DOHH2 (cell line): Measurements from ENCODE around the gene PPP1R3F.

ENCODE experiments used
- H3F3A ChIP-seq: fragments of 200-600 bp; sonication (generic), shearing (Covaris generic); 2 replicates; pipeline ENCODE4 v1.6.0; 2016; ENCODE audit warnings: antibody characterized with exemption, mild to moderate bottlenecking; ENCODE audit not compliant: control insufficient read depth, insufficient read depth
- H3K27ac ChIP-seq: fragments of 200-600 bp; sonication (generic); 2 replicates; pipeline ENCODE4 v1.5.1; 2014; ENCODE audit warnings: low read depth, mild to moderate bottlenecking, low read length, moderate library complexity
- H3K27me3 ChIP-seq: fragments of 200-600 bp; sonication (generic); 2 replicates; pipeline ENCODE4 v1.6.1; 2014; ENCODE audit warnings: mild to moderate bottlenecking, low read length, mixed read lengths; ENCODE audit not compliant: control insufficient read depth
- H3K36me3 ChIP-seq: fragments of 200-600 bp; sonication (generic); 2 replicates; pipeline ENCODE4 v1.6.1; 2014; ENCODE audit warnings: mild to moderate bottlenecking, low read length, moderate library complexity, mixed read lengths; ENCODE audit not compliant: control insufficient read depth
- H3K4me1 ChIP-seq: fragments of 200-600 bp; sonication (generic); 2 replicates; pipeline ENCODE4 v1.6.1; 2014; ENCODE audit warnings: mild to moderate bottlenecking, low read length, mixed read lengths; ENCODE audit not compliant: control insufficient read depth
- H3K4me2 ChIP-seq: fragments of 200-600 bp; sonication (generic); 2 replicates; pipeline ENCODE4 v1.6.0; 2014; ENCODE audit warnings: mild to moderate bottlenecking, low read length, moderate library complexity
- H3K4me3 ChIP-seq: fragments of 200-600 bp; sonication (generic); 2 replicates; pipeline ENCODE4 v1.5.1; 2014; ENCODE audit warnings: mild to moderate bottlenecking, low read length, mixed read lengths
- H3K79me2 ChIP-seq: fragments of 200-600 bp; sonication (generic); 2 replicates; pipeline ENCODE4 v1.6.1; 2014; ENCODE audit warnings: mild to moderate bottlenecking, low read length, mixed read lengths; ENCODE audit not compliant: control insufficient read depth
- H3K9me2 ChIP-seq: fragments of 200-600 bp; sonication (generic); replicated peaks from 2 replicates; pipeline ENCODE4 v1.6.1; 2014; ENCODE audit warnings: mild to moderate bottlenecking, low read length, mixed read lengths; ENCODE audit not compliant: control insufficient read depth
- H3K9me3 ChIP-seq: fragments of 200-600 bp; sonication (generic); 2 replicates; pipeline ENCODE4 v1.6.1; 2014; ENCODE audit warnings: antibody characterized with exemption, low read length, mixed read lengths; ENCODE audit not compliant: control insufficient read depth, insufficient read depth
- H4K20me1 ChIP-seq: fragments of 200-600 bp; sonication (generic); 2 replicates; pipeline ENCODE4 v1.6.0; 2014; ENCODE audit warnings: low read depth, mild to moderate bottlenecking, antibody characterized with exemption, low read length, moderate library complexity; ENCODE audit not compliant: control insufficient read depth, insufficient read depth
- EZH2phosphoT487 ChIP-seq: fragments of 200-600 bp; sonication (generic); IDR thresholded peaks from 2 replicates; pipeline ENCODE4 v1.6.1; 2017; ENCODE audit warnings: borderline replicate concordance, mild to moderate bottlenecking, antibody characterized with exemption, low read length, moderate library complexity, mixed read lengths
- TF ChIP-seq, protein P1 (sequence below): fragments of 200-600 bp; sonication (generic); IDR thresholded peaks from one replicate; pipeline ENCODE4 v1.5.1; 2014; ENCODE audit warnings: antibody characterized with exemption, mild to moderate bottlenecking, low read depth, low read length; ENCODE audit not compliant: poor library complexity, severe bottlenecking

PPP1R3F gene

DNA sequence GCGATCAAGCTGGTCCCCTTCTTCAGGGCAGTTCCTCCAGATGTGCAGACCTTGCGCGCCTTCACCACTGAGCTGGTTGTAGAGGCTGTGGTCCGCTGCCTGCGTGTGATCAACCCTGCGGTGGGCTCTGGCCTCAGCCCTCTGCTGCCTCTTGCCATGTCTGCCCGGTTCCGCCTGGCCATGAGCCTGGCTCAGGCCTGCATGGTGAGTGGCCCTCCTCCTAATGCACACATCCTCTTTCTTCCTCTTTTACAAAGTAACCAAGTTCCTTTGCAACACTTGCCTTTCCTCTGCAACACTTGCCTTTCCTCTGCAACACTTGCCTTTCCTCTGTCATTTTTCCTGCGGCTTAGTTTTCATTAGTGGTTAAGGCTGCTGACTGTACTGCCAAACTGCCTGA is 32.5 kb upstream of the PPP1R3F start:
- H3K27me3 ChIP-seq: no peaks in the 10 kb centered on the region
- H3K4me2 ChIP-seq: no peak overlapping the region
- H3K4me3 ChIP-seq: no peak overlapping the region
- no peaks in the 10 kb centered on the region for H4K20me1 ChIP-seq
- no peaks in the 10 kb centered on the region for H3K9me2 ChIP-seq
- H3K36me3 ChIP-seq: no peaks in the 10 kb centered on the region
- no peaks in the 10 kb centered on the region for H3K9me3 ChIP-seq
- TF ChIP-seq, protein P1, sequence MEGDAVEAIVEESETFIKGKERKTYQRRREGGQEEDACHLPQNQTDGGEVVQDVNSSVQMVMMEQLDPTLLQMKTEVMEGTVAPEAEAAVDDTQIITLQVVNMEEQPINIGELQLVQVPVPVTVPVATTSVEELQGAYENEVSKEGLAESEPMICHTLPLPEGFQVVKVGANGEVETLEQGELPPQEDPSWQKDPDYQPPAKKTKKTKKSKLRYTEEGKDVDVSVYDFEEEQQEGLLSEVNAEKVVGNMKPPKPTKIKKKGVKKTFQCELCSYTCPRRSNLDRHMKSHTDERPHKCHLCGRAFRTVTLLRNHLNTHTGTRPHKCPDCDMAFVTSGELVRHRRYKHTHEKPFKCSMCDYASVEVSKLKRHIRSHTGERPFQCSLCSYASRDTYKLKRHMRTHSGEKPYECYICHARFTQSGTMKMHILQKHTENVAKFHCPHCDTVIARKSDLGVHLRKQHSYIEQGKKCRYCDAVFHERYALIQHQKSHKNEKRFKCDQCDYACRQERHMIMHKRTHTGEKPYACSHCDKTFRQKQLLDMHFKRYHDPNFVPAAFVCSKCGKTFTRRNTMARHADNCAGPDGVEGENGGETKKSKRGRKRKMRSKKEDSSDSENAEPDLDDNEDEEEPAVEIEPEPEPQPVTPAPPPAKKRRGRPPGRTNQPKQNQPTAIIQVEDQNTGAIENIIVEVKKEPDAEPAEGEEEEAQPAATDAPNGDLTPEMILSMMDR: no peak
- TF ChIP-seq EZH2phosphoT487: no peak
- H3K79me2 ChIP-seq: no peaks in the 10 kb centered on the region
- no peaks in the 10 kb centered on the region for H3K4me1 ChIP-seq
- no peak overlapping the region for H3K27ac ChIP-seq
- H3F3A ChIP-seq: no peaks in the 10 kb centered on the region

DNA sequence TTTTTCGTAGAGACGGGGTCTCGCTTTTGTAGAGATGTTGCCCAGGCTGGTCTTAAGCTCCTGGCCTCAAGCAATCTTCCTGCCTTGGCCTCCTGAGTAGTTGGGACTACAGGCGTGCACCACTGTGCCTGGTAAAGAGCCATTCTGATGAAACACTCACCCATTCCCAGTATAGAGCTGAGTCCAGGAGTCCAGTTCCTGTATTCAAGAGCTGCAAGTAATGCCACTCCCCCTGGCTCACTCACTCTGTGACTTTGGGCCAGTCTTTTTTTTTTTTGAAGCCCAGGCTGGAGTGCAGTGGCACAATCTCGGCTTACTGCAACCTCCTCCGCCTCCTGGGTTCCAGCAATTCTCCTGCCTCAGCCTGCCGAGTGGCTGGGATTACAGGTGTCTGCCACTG is 30.9 kb upstream of the PPP1R3F start:
- Histone ChIP-seq H3K9me3 (no peaks in the 10 kb centered on the region), H3K36me3 (no peaks in the 10 kb centered on the region), H3F3A (no peaks in the 10 kb centered on the region), H3K79me2 (no peaks in the 10 kb centered on the region), H4K20me1 (no peaks in the 10 kb centered on the region), H3K4me1 (no peaks in the 10 kb centered on the region), H3K27ac (no peak overlapping the region), H3K4me3 (no peak overlapping the region), H3K27me3 (no peaks in the 10 kb centered on the region), H3K4me2 (no peak overlapping the region), H3K9me2 (no peaks in the 10 kb centered on the region)
- TF ChIP-seq EZH2phosphoT487: no peak
- TF ChIP-seq, protein P1: no peak

DNA sequence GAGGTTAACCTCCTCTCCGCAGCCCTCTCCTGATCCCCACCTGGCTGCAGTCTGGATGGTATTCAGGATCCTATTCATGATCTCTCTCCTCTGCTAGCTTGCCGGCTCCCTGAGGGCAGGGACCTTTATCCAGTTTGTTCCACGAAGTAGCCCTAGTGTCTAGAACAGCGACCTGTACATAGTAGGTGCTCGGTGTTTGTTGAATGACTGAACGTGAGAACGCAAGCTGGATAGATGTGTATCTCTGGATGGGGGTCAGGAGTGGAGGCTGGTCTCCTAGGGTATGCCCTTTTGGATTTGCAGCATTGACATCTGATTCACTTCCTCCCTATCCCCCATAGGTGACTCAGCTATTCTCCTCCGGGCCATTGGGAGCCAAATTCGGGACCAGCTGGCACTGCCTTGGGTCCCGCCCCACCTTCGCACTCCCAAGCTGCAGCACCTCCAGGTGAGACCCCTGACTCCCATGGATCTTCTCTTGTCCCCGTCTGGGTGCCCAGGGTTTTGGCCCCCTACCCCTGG is 27.0 kb upstream of the PPP1R3F start:
- Histone ChIP-seq H3K9me3 (no peaks in the 10 kb centered on the region), H3K36me3 (no peaks in the 10 kb centered on the region), H3K9me2 (no peaks in the 10 kb centered on the region), H3K4me3 (no peak overlapping the region), H3K79me2 (no peaks in the 10 kb centered on the region), H3K27ac (no peak overlapping the region), H3K4me2 (no peak overlapping the region), H4K20me1 (no peaks in the 10 kb centered on the region), H3K4me1 (no peaks in the 10 kb centered on the region), H3F3A (no peaks in the 10 kb centered on the region), H3K27me3 (no peaks in the 10 kb centered on the region)
- no peak for TF ChIP-seq EZH2phosphoT487
- TF ChIP-seq, protein P1: no peak

DNA sequence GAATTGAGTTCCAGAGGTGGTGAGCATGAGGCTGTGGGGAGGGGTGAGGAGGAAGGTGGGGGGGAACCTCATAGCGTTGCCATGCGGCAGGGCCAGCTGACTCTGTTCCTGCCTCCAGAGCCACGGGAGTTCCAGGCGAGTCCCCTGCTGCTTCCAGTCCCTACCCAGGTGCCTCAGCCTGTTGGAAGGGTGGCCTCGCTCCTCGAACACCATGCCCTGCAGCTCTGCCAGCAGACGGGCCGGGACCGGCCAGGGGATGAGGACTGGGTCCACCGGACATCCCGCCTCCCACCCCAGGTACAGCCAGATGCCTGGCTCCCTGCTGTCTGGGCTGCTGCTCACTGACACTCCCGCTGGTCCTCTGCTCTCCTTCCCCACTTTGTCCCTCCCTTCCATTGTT is 26.4 kb upstream of the PPP1R3F start:
- Histone ChIP-seq H3K27me3 (no peaks in the 10 kb centered on the region), H3F3A (no peaks in the 10 kb centered on the region), H3K27ac (no peak overlapping the region), H3K4me2 (no peak overlapping the region), H3K9me3 (no peaks in the 10 kb centered on the region), H3K79me2 (no peaks in the 10 kb centered on the region), H4K20me1 (no peaks in the 10 kb centered on the region), H3K9me2 (no peaks in the 10 kb centered on the region), H3K4me1 (no peaks in the 10 kb centered on the region), H3K36me3 (no peaks in the 10 kb centered on the region), H3K4me3 (no peak overlapping the region)
- TF ChIP-seq EZH2phosphoT487: no peak
- TF ChIP-seq, protein P1: no peak
